ENCODE measurements around the gene CNTNAP2. TPM values are rescaled to one million over a fixed set of nuclear protein-coding genes. Genes with fewer than 3 reads are reported as not detected.

Gene CNTNAP2
- total RNA-seq, 2 experiments from 2014 or later = not detected

- H3K4me3 Mint-ChIP-seq = no peak overlapping the region
- Histone ChIP-seq H3K36me3 (ENCODE audit: insufficient read depth, low read length) (no peaks in the 10 kb centered on the region), H3K4me1 (ENCODE audit: insufficient read depth, low read length) (no peaks in the 10 kb centered on the region), H3K9me3 (ENCODE audit: control insufficient read depth in 1 of 2, insufficient read depth in 1 of 2, low read length in 2 of 2) (no peaks in the 10 kb centered on the region), H3K27me3 (ENCODE audit: control insufficient read depth in 1 of 2, insufficient read depth in 2 of 2, low read length in 2 of 2) (no peaks in the 10 kb centered on the region), H3K27ac (ENCODE audit: low read depth in 1 of 2, low read length in 2 of 2) (no peak overlapping the region), H3K4me3 (ENCODE audit: low read length) (no peak overlapping the region)
- no peak for DNase-seq
- ATAC-seq (ENCODE audit: poor library complexity) = no peak
- no peak overlapping the region for H3K27ac Mint-ChIP-seq
- no peaks in the 10 kb centered on the region for H3K4me1 Mint-ChIP-seq (ENCODE audit: low read depth)
- H3K9me3 Mint-ChIP-seq = no peaks in the 10 kb centered on the region
- POLR2A ChIA-PET = no interaction called here
- H3K36me3 Mint-ChIP-seq (ENCODE audit: low read depth) = no peaks in the 10 kb centered on the region
- no peak for TF ChIP-seq CTCF (IDR thresholded peaks at IDR 0.05)
- intact Hi-C loops (cut with DNase I, micrococcal nuclease) = no loop called here
- H3K27me3 Mint-ChIP-seq = peaks cover 14% of the 10 kb centered on the region
- CTCF ChIA-PET = no interaction called here
Observed at GRCh38 chr7:148230883-148231282, 2114.3 kb downstream of the CNTNAP2 start.

GRCh38 chr7:148232784-148233183 lies 2116.2 kb downstream of the CNTNAP2 start:
- no peaks in the 10 kb centered on the region for H3K4me1 Mint-ChIP-seq (ENCODE audit: low read depth)
- no peaks in the 10 kb centered on the region for H3K4me1 ChIP-seq (ENCODE audit: insufficient read depth, low read length)
- POLR2A ChIA-PET = no interaction called here
- ATAC-seq (ENCODE audit: poor library complexity) (no peak), DNase-seq (no peak)
- CTCF ChIA-PET = no interaction called here
- H3K27ac ChIP-seq (ENCODE audit: low read depth in 1 of 2, low read length in 2 of 2) = no peak overlapping the region
- no peak overlapping the region for H3K4me3 ChIP-seq (ENCODE audit: low read length)
- no peaks in the 10 kb centered on the region for H3K36me3 ChIP-seq (ENCODE audit: insufficient read depth, low read length)
- H3K27me3 Mint-ChIP-seq = peaks cover 18% of the 10 kb centered on the region
- no peak for TF ChIP-seq CTCF (IDR thresholded peaks at IDR 0.05)
- H3K9me3 ChIP-seq (ENCODE audit: control insufficient read depth in 1 of 2, insufficient read depth in 1 of 2, low read length in 2 of 2) = no peaks in the 10 kb centered on the region
- no peaks in the 10 kb centered on the region for H3K36me3 Mint-ChIP-seq (ENCODE audit: low read depth)
- no peak overlapping the region for H3K27ac Mint-ChIP-seq
- intact Hi-C loops (cut with DNase I, micrococcal nuclease) = no loop called here
- no peaks in the 10 kb centered on the region for H3K27me3 ChIP-seq (ENCODE audit: control insufficient read depth in 1 of 2, insufficient read depth in 2 of 2, low read length in 2 of 2)
- H3K9me3 Mint-ChIP-seq = no peaks in the 10 kb centered on the region
- no peak overlapping the region for H3K4me3 Mint-ChIP-seq

GRCh38 chr7:148234715-148235114 lies 2118.1 kb downstream of the CNTNAP2 start:
- POLR2A ChIA-PET = no interaction called here
- DNase-seq = no peak
- no peak overlapping the region for H3K27ac Mint-ChIP-seq
- no peak overlapping the region for H3K4me3 Mint-ChIP-seq
- no peaks in the 10 kb centered on the region for H3K9me3 Mint-ChIP-seq
- no peaks in the 10 kb centered on the region for H3K36me3 Mint-ChIP-seq (ENCODE audit: low read depth)
- Histone ChIP-seq H3K27me3 (ENCODE audit: control insufficient read depth in 1 of 2, insufficient read depth in 2 of 2, low read length in 2 of 2) (peaks cover 0 to 4% of the 10 kb centered on the region in 2 experiments), H3K9me3 (ENCODE audit: control insufficient read depth in 1 of 2, insufficient read depth in 1 of 2, low read length in 2 of 2) (no peaks in the 10 kb centered on the region), H3K36me3 (ENCODE audit: insufficient read depth, low read length) (no peaks in the 10 kb centered on the region), H3K4me3 (ENCODE audit: low read length) (no peak overlapping the region), H3K4me1 (ENCODE audit: insufficient read depth, low read length) (no peaks in the 10 kb centered on the region), H3K27ac (ENCODE audit: low read depth in 1 of 2, low read length in 2 of 2) (no peak overlapping the region)
- ATAC-seq (ENCODE audit: poor library complexity) = no peak
- CTCF ChIA-PET = no interaction called here
- H3K4me1 Mint-ChIP-seq (ENCODE audit: low read depth) = no peaks in the 10 kb centered on the region
- TF ChIP-seq CTCF (IDR thresholded peaks at IDR 0.05) = no peak
- H3K27me3 Mint-ChIP-seq = peaks cover 25% of the 10 kb centered on the region
- intact Hi-C loops (cut with DNase I, micrococcal nuclease) = no loop called here

All from CD4-positive, alpha-beta T cell (primary cell).